NCI-H2227 treated with DMSO at 0.1 percent for 48 hours (cell line): Measurements from ENCODE around the gene SLC49A4.
"Not testable (repeated sequence)": the region's sequence is repeated elsewhere in the genome, so short reads cannot be mapped to it uniquely, and the experiment has no call there.

Experiments
- DNase-seq: peaks from one replicate; lab custom pipeline; 2025; lab: John Stamatoyannopoulos, UW

Gene SLC49A4, protein sequence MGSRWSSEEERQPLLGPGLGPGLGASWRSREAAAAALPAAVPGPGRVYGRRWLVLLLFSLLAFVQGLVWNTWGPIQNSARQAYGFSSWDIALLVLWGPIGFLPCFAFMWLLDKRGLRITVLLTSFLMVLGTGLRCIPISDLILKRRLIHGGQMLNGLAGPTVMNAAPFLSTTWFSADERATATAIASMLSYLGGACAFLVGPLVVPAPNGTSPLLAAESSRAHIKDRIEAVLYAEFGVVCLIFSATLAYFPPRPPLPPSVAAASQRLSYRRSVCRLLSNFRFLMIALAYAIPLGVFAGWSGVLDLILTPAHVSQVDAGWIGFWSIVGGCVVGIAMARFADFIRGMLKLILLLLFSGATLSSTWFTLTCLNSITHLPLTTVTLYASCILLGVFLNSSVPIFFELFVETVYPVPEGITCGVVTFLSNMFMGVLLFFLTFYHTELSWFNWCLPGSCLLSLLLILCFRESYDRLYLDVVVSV

DNA sequence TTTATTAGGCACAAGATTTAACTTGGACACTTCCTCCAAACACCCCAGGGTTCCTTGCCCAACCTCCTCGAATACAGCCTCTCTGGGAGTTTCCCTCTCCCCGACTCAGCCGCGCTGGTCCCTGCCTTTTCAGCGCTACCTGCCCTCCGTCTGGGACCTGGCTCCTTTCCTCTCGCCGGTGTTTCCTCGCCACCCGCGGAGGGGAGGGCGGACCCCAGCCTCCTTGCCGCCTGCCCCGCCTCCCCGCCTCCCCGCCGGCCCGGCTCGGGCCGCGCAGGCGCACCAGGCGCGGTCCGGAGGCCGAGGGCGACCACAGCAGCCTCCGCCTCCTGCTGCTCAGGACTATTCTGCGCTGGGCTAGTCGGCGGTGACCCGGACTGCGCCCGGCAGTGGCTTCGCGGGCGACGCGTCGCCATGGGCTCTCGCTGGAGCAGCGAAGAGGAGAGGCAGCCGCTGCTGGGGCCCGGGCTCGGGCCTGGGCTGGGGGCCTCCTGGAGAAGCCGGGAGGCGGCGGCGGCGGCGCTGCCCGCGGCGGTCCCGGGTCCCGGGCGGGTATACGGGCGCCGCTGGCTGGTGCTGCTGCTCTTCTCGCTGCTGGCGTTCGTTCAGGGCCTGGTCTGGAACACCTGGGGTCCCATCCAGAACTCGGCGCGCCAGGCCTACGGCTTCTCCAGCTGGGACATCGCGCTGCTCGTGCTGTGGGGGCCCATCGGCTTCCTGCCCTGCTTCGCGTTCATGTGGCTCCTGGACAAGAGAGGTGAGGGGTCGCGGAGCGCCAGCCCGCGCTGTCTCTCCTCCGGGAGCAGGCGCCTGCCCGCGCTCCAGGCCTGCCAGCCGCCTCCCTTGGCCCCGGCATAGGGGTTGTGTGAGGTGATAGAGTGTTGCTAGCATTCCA is at the start of gene SLC49A4:
Gene SLC49A4 (plus strand): TSS at position 291 of the 895 bp plus-strand sequence. CDS start 124 bp downstream, at position 415.
- DNase-seq = no peak

DNA sequence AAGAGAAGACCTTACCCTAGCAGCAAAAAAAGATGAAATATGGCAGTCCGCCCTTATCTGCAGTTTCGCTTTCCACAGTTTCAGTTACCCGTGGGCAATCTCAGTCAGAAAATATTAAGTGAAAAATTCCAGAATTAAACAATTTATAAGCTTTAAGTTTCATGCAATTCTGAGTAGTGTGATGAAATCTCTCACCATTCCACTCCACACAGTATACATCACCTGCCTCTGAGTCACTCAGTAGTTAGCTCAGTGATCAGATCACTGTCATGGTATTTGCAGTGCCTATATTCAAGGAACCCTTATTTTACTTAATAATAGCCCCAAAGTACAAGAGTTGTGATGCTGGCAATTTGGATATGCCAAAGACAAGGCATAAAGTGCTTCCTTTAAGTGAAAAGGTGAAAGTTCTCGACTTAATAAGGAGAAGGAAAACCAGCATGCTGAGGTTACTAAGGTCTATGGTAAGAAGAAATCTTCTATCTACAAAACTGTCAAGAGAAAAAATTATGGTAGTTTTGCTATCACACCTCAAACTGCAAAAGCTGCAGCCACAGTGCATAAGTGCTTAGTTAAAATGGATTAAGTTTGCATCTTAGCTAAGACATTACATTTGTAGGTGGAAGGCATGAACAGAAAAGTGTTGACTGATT is 49.4 kb upstream of the SLC49A4 start:
- DNase-seq = no peak

DNA sequence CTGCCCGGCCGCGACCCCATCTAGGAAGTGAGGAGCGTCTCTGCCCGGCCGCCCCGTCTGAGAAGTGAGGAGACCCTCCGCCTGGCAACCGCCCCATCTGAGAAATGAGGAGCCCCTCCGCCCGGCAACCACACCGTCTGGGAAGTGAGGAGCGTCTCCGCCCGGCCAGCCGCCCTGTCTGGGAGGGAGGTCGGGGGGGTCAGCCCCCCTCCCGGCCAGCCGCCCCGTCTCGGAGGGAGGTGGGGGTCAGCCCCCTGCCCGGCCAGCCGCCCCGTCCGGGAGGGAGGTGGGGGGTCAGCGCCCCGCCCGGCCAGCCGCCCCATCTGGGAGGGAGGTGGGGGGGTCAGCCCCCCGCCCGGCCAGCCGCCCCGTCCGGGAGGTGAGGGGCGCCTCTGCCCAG is 47.6 kb upstream of the SLC49A4 start:
- DNase-seq = not testable (repeated sequence)

DNA sequence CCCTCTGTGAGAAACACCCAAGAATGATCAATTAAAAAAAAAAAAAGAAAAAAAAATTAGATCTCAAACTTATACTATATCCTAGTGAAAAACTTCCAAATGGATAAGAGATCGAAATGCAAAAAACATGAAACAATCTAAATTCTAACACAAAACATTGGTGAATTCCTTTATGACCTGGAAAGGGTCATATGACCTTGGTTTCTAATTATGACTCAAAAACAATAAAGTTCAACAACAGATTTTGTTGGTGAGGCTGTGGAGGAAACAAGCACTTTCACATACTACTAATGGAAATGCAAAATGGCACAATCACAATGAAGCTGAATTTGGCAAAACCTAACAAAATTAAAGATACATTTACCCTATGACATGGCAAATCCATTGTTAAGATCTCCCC is 46.5 kb upstream of the SLC49A4 start:
- no peak for DNase-seq

DNA sequence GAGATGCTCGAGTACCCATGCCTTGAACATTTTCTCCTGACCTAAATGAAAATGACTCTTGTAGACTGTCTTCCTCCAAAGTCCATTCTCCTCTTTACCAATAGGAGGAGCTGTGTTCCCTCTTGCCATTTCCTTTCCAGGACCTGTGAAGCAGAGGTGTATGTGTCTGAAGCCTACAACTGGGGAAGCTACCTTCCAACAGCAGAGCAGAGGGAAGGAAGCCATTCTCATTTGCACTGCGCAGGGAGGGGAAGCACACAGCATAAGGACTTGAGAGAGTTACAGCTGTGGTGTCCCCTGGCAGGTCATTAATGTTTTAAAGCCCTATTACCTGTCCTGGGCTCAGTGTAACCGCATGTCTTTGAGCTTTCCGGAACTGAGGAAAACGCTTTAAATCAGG is 39.9 kb upstream of the SLC49A4 start:
- no peak for DNase-seq

DNA sequence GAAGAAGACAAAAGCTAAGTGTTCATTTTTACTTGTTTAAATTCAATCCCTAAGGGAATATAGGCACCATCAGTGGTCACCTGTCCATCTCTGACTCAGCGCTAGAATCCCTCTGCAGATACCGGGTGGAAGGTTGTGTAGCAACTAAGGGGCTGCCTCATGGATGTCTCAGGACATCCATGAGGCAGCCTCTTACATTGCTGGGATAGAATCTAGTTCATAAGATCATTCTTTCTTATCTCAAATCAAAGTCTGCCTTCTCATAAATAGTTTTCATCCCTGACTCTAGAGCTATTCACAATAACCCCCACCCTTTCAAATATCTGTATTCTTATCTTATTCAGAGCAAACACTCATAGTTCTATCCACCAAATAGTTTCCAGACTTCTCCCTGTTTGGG is 39.4 kb upstream of the SLC49A4 start:
- no peak for DNase-seq

DNA sequence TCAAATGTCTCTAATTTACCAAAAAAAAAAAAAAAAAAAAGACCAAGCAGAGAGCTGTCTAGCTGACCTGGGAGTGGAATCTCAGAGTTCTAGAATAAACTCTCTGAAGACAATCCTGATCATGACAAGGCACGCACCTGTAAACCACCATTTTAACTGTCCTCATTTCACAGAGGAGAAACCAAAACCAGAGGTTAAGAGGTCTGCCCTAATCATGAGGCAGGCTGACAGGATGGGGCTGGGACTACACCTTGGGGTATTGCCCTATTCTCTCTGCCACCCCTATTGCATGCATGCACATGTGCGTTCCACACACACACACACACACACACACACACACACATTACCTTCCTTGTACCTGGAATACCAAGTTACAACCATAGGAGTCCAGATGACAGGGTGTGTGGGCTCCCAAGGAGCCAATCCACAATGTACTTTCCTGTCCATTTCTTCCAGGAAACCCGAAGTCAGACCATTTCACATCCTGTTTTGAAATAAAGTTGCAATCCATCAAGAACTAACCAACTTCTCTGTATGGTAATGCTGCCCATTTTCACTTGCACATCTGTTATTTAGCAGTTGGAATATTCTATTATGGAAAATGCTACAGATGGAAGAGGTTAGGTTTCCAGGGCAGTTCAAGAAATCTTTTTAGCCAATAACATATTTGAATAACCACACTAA is 35.9 kb upstream of the SLC49A4 start:
- no peak for DNase-seq

DNA sequence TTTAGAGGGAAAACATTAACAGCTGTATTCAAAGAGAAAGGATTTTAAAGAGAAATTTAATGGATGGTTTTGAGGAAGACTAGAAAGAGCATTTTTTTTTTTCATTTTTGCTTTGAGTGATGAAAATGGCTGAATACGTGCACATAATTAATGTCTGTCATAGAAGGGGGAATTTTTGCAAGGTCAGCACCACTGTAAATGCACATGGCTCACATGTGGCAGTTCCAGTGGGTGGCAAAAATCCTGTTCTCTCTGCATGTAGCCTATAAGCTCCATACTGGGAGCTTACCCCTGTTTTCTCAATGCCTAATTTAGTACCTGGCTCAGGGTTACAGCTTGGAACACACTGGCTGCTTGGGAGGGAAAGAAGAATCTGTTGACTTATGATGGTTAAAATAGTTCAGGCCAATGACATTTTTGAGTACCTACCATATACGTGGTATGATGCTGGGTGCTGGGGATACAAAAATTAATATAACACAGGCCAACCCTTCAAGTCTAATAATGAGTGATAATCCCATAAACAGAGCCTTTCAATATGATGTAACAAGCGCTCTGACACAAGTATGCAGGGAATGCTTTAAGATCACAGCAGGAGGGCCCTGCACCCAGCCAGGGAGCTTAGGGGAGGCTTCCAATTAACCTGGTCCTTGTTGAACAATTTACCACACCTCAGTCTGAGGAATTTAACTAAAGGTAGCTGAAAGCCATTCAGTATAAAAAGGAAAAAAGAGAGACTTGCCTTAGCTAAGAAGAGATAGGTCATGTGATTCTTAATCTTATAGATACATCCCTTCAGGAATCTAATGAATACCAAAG is 34.2 kb upstream of the SLC49A4 start:
- DNase-seq = no peak

DNA sequence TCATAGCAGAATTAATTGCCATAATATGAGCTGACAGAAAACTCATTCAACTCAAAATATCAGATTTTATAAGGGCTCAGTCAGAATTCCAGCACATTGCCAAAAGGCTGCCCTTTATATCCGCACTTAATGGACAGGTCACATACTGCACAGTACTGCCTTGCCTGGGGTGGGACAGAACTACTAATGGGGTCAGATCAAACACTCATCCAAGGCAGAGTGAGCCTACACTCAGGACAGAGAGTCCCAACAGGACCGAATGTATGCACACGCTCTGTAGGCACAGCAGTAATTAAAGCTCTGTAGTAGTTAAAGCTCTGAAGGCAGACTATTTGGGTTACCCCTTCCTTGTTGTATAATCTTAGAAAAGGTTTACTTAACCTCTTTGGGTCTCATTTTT is 28.4 kb upstream of the SLC49A4 start:
- DNase-seq = no peak

DNA sequence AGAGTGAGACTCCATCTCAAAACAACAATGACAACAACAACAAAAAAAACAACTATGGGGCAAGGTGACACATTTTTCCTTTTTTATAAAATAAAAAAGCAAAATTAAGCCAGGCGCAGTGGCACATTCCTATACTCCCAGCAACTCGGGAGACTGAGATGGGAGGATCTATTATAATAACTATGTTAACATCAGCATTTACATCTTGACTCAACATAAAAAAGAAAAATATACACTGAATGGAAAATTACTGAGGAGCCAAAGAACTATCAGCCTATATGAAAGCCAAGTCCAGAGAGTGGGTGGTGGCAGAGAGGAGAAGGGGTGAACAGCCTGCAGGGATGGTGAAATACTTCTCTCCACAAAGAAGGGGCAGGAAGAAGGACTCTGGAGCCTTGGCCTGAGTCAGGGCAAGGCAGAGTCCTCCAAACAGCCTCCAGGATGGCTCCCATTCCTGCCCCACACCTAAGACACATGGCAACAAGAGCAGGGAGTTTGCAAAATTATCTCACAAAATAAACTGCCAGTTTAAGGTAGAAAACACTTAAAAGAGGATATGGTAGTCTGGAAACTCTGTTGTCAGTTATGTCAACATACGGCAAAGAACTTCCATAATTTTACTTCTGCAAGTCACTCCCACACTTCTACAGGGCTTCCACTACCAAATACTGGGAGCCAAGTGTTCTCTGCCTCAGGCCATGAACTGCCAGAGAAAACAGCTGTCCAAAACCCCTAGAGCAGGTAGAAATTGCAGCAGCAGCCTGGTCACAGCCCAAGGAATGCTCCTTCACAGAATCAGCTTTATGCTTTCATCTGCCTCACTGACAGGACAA is 27.1 kb upstream of the SLC49A4 start:
- no peak for DNase-seq

DNA sequence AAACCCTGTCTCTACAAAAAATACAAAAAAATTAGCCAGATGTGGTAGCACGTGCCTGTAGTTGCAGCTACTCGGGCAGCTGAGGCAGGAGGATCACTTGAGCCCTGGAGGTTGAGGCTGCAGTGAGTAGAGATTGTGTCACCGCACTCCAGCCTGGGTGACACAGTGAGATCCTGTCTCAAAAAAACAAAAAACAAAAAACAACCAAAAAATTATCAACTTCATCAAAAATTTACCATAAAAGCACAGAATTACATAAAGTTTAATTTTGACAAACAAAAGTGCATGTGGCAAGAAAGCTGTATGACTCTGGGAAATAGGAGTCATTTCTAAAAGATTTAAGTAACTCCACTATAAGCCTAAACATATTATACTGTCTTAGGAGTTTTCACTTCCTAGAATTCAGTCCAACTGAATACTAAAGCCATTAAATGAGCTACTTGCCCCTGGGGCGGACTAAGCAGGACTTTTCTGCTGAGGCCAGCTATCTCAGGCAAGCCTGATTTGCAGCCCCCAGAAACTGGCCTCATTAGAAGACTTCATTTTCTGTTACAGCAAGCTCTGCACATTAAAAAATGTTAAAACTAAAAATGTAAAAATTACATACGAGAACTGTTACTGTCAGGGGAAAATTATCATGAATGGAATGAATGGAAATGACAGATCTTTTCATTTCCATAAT is 24.2 kb upstream of the SLC49A4 start:
- DNase-seq = no peak

DNA sequence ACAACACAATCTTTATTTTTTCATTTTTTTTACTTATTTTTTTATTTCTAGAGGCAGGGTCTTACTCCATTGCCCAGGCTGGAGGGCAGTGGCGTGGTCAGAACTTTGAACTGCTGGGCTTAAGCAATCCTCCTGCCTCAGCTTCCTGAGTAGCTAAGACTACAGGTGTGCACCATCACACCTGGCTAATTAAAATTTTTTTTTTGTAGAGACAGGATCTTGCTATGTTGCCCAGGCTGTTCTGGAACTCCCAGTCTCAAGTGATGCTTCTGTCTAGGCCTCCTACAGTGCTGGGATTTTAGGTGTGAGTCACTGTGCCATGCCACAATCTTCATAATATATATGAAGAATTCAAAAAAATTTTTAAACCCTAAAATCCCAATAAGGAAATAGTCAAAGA is 22.0 kb upstream of the SLC49A4 start:
- no peak for DNase-seq

DNA sequence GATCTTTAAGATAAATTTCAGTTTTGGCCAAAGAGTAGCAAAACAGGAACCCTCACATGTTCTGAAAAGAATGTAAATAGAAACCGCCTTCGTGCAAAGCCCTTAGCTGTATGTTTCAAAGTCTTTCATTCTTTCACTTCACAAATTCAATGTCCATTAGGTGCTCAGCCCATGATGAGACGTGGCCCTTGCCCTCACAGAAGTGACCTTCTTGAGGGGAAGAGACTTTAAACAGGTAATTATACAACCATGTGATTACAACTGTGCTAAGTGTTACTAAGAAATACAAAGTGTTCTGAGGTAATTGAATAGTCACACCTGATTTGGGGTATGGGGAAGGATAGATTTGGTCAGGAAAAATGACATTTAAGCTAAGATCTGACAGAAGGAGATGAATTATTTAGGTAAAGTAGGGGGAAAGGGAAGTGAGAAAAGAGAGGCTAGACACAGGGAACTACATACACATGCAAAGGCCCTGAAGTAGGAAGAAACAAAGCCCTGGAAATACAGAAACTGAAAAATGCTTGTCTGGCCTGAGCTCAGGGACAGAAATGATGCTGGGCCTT is 20.8 kb upstream of the SLC49A4 start:
- DNase-seq = no peak

DNA sequence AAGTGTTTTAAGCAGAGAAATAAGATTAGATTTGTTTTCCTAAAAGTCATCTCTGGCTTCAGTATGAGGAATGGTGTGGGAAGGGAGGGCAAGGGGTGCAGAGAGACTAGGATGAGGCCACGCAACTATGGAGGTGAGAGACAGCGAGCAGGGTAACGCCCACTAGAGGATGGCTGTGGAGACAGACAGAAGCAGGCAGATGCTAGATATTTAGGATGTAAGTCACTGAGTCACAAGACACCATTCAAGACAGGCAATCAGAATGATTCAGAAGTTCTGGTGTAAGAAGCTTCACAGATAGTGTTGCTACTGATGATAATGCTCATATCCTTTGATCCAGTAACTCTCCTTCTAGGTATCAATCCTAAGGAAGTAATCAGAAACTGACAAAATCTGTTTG is 20.3 kb upstream of the SLC49A4 start:
- DNase-seq = no peak

DNA sequence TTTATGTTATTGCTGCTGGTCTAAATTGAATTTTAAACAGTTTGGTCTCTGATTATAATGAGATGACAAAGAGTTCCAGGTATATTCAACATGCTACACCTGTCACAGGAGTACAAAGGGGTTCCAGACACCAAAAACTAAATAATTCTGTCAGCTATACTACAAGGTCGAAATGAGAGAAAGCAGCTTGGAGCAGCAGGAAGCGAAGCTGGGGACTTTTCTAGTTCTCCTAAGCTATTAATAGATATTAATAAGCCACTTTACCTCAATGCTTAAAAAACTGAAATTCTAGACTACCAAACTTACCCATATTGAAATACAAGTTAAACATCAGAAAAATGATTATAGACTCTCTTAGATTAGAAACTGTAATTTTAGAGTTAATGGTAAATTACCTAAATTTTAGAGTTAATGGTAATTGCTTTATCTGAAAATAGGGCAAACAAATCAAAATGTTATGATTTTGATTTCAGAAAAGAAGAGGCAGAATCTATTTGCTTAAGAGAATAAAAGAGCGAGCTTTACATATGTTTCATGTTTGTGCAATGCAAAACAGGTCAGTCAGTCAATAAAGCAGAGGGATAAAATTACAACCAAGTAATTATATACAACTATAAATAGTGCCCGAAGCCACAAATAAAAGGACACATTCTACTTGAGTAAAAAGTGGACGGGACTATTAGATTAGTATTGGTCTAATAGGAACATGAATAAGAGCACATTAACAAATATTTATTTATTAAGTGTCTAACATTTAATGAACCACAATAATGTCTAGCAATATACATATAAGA is 18.0 kb upstream of the SLC49A4 start:
- no peak for DNase-seq

DNA sequence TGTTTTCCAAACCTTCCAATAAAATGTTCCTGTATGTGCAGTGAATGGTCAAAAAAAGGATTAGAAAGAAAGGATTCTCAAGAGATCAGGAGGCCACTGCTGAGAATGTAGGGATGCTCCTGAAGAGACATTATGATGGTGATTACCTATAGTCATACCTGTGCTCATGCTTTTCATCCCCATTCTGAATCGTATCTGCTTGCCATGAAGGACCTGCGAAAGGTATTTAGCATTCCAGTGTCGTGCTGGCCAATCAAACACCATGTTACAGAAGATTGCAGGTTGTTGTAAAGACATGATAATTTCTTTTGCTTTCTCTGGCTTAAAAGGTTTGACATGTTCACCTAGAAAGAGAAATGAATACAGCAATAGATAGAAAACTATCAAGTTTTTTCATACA is 17.3 kb upstream of the SLC49A4 start:
- no peak for DNase-seq

DNA sequence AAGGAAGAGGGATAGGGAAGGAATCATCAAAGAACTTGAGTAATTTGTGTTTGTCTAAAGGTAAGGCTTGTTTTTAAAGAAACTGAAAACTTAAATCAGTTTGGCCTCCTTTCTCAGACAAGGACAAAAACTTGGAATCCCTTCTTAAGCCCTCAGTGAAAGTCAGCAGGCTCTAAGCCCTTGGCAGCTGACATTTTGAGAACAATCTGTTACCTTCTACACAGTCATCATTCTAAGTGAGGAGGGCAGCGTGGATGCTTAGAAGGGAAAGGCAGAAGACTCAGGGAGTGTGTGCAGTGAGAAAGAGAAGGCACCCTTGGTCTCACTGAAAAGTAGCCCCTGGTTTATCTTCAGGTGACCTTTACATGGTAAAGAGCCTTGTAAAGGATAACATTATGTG is 12.1 kb upstream of the SLC49A4 start:
- no peak for DNase-seq

DNA sequence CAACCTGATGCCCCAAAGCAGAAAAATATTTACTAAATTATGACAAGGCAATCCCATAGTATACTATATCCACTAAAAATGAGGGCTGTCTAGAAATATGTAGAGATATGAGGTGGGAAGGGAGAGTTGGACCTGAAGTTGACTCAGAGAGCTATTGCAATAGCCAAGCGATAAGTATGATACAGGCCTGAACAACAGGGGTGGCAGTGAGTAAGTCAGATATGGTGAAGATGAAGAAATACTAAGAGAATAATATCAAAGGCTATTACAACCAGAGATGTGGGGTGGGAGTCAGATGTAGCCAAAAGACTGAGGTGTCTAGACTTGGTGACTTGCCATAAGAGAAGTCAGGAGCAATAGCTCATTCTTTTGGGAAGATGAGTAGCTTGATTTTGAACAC is 10.4 kb upstream of the SLC49A4 start:
- DNase-seq = no peak
